Heart right ventricle (tissue), 16 donors: ENCODE data around the gene BPIFB6. TPM values are rescaled to one million over a fixed set of nuclear protein-coding genes. Genes with fewer than 3 reads are reported as not detected.

ENCODE experiments used
- ATAC-seq, 8 donors: fragments of 200-7000 bp; cut with Tn5 transposase; one replicate each; pipeline ENCODE4 v1.9.1; 2020; ENCODE audit warnings: mild to moderate bottlenecking in 8 of 8, moderate library complexity in 8 of 8, moderate number of reproducible peaks in 1 of 8
- DNase-seq, 2 donors: peaks; one replicate each; pipeline ENCODE4 v3.0.0-alpha.2; 2020
- H3K27ac ChIP-seq, 10 donors: fragments of 200-600 bp; sonication (generic) in 2 of 10; one replicate each; pipeline versions ENCODE4 v1.5.0 to v1.8.0; 2020 to 2022; ENCODE audit warnings: mild to moderate bottlenecking in 3 of 10
- H3K27me3 ChIP-seq, 7 donors: fragments of 200-600 bp; one replicate each; pipeline ENCODE4 v1.8.0; 2021 to 2022; ENCODE audit warnings: mild to moderate bottlenecking in 2 of 7
- H3K36me3 ChIP-seq, 9 donors: fragments of 200-600 bp; sonication (generic) in 1 of 9; one replicate each; pipeline versions ENCODE4 v1.5.0 to v1.8.0; 2020 to 2022; ENCODE audit warnings: mild to moderate bottlenecking in 2 of 9
- H3K4me1 ChIP-seq, 9 donors: fragments of 200-600 bp; sonication (generic) in 1 of 9; one replicate each; pipeline versions ENCODE4 v1.5.0 to v1.8.0; 2020 to 2022; ENCODE audit warnings: mild to moderate bottlenecking in 4 of 9
- H3K4me3 ChIP-seq, 10 donors: fragments of 200-600 bp; sonication (generic) in 2 of 10; one replicate each; pipeline versions ENCODE4 v1.5.0 to v1.8.0; 2020 to 2022; ENCODE audit warnings: mild to moderate bottlenecking in 7 of 10, moderate library complexity in 2 of 10
- H3K9me3 ChIP-seq, 11 donors: fragments of 200-600 bp in 10 of 11; sonication (generic) in 2 of 11; one replicate each; pipeline versions ENCODE4 v1.5.0 to v1.8.0; 2013 to 2022; ENCODE audit warnings: mild to moderate bottlenecking in 2 of 11, control low read depth in 1 of 11, moderate library complexity in 1 of 11
- WGBS, 2 donors: extraction: QIAGEN DNeasy Blood & Tissue Kit; methylation state at CpG; one replicate each; pipeline ENCODE4 v1.1.7; 2013; ENCODE audit warnings: inconsistent platforms in 1 of 2; 5-methylcytosine and 5-hydroxymethylcytosine counted together
- intact Hi-C, 10 donors: fragments of 100-400 bp; cut with DNase I; formaldehyde crosslinking; loops; one replicate each; pipeline versions ENCODE4 v1.11.1 to v1.14.2; 2022
- polyA plus RNA-seq, 2 donors: library from polyadenylated mRNA; stranded (reverse); fragments of 200-250 nt; gene quantifications; one replicate each; pipeline ENCODE4 v1.2.3, GENCODE V29; 2013
- total RNA-seq, 10 donors: library from RNA; stranded (reverse); fragmentation: NEBNext Ultra II Directional in 3 of 10; extraction: Animal tissue kit (Norgen Biotek cat#: 25700) in 3 of 10; gene quantifications; one replicate each; pipeline versions ENCODE4 v1.2.1 to v1.2.4, GENCODE V29; 2021 to 2023
- TF ChIP-seq, protein P1 (sequence below), 9 donors: fragments of 200-600 bp; sonication (generic) in 2 of 9; IDR thresholded peaks; one replicate each; pipeline versions ENCODE4 v1.5.0 to v1.8.0; 2021 to 2022; ENCODE audit warnings: antibody characterized with exemption in 9 of 9, mild to moderate bottlenecking in 5 of 9, moderate library complexity in 1 of 9
- donor health status: Arrhythmogenic right ventricular cardiomyopathy.
- donor health status: ischemic (EF 13 %, LVEDD 7.1; RV severe dilation, severe dysfunction).
- donor health status: healthy with polysubstance abuse.
- donor health status: DM: no; HTN: yes; CAD: no.
- donor health status: DM: no; HTN: no; CAD: no.
- donor health status: ischemic (EF 25% LVEDD 6.9; RV normal size, moderate dysfunction).
- donor health status: ischemic (EF 25% LVEDD 5.7; RV mildly dilated, moderate dysfunction).
- donor health status: healthy.
- donor health status: DM: yes; HTN: yes; CAD: no.
- donor health status: Ischemic cardiomyopathy.
- donor health status: ischemic (EF 35%, LVEDD 5.7; RV mildly dilated, moderate dysfunction).
- donor health status: nonischemic (EF 11% LVEDD 7.7; RV severe dilation, severe dysfunction).
- donor health status: DM: yes; HTN: yes; CAD: no.
- donor health status: PGD.
- donor health status: ischemic (EF 29% LVEDD 5.4; RV normal size, mild dysfunction).
- donor health status: nonischemic (EF 23%, LVEDD 6.1; RV moderate dilation, normal function).

Gene BPIFB6
- total and polyA plus RNA-seq, 12 donors, result not detected

GRCh38 chr20:33024243-33024560, 7.2 kb upstream of the BPIFB6 start:
- intact Hi-C loops, result no loop called here
- WGBS, 2 donors, result 47 to 69% methylated on average over 1 of the region's 1 CpG

GRCh38 chr20:33024609-33025317, 6.7 kb upstream of the BPIFB6 start:
- intact Hi-C loops, result no loop called here
- no peaks in the 10 kb centered on the region for H3K9me3 ChIP-seq
- H3K4me3 ChIP-seq, result no peak overlapping the region
- no peaks in the 10 kb centered on the region for H3K36me3 ChIP-seq
- TF ChIP-seq, protein P1, sequence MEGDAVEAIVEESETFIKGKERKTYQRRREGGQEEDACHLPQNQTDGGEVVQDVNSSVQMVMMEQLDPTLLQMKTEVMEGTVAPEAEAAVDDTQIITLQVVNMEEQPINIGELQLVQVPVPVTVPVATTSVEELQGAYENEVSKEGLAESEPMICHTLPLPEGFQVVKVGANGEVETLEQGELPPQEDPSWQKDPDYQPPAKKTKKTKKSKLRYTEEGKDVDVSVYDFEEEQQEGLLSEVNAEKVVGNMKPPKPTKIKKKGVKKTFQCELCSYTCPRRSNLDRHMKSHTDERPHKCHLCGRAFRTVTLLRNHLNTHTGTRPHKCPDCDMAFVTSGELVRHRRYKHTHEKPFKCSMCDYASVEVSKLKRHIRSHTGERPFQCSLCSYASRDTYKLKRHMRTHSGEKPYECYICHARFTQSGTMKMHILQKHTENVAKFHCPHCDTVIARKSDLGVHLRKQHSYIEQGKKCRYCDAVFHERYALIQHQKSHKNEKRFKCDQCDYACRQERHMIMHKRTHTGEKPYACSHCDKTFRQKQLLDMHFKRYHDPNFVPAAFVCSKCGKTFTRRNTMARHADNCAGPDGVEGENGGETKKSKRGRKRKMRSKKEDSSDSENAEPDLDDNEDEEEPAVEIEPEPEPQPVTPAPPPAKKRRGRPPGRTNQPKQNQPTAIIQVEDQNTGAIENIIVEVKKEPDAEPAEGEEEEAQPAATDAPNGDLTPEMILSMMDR (IDR thresholded peaks at IDR 0.05), result no peak
- H3K27me3 ChIP-seq, result peaks cover 0 to 14% (median 10%) of the 10 kb centered on the region in 7 donors
- ATAC-seq (no peak), DNase-seq (no peak)
- no peak overlapping the region for H3K27ac ChIP-seq
- no peaks in the 10 kb centered on the region for H3K4me1 ChIP-seq
- WGBS, 2 donors, result 71 to 74% methylated on average over 5 of the region's 5 CpGs

More at GRCh38 chr20:33024243-33024560, 7.2 kb upstream of the BPIFB6 start:
- Histone ChIP-seq H3K36me3 (no peaks in the 10 kb centered on the region), H3K27ac (no peak overlapping the region), H3K4me1 (no peaks in the 10 kb centered on the region), H3K4me3 (no peak overlapping the region), H3K9me3 (no peaks in the 10 kb centered on the region), H3K27me3 (peaks cover 0 to 14% (median 6%) of the 10 kb centered on the region in 7 donors)
- TF ChIP-seq, protein P1 (IDR thresholded peaks at IDR 0.05), result no peak
- ATAC-seq (no peak), DNase-seq (no peak)

DNA sequence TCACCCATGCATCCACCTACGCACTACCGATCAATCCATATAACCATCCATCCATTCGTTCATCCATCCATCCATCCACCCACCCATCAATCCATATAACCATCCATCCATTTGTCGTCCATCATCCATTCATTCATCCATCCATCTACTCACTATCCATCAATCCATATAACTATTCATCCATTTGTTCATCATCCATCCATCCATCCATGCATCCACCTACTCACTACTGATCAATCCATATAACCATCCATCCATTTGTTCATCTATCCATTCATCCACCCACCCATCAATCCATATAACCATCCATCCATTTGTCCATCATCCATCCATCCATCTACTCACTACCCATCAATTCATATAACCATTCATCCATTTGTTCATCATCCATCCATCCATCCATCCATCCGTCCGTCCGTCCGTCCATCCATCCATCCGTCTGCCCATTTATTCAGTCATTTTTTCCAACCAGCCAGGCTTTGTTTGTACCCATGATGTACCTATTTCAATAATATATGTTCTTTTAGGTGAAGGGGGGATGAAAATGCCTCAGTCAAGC, 6.1 kb upstream of the BPIFB6 start:
- intact Hi-C loops, result no loop called here
- ATAC-seq (no peak), DNase-seq (no peak)
- Histone ChIP-seq H3K4me1 (no peaks in the 10 kb centered on the region), H3K9me3 (no peaks in the 10 kb centered on the region), H3K4me3 (no peak overlapping the region), H3K36me3 (no peaks in the 10 kb centered on the region), H3K27ac (no peak overlapping the region), H3K27me3 (peaks cover 0 to 14% (median 10%) of the 10 kb centered on the region in 7 donors)
- TF ChIP-seq, protein P1 (IDR thresholded peaks at IDR 0.05), result no peak
- 48 to 52% methylated on average over 9 of the region's 9 CpGs for WGBS, 2 donors

- no peaks in the 10 kb centered on the region for H3K36me3 ChIP-seq
- TF ChIP-seq, protein P1 (IDR thresholded peaks at IDR 0.05), result no peak
- no peak overlapping the region for H3K27ac ChIP-seq
- H3K9me3 ChIP-seq, result no peaks in the 10 kb centered on the region
- ATAC-seq (no peak), DNase-seq (no peak)
- 64 to 68% methylated on average over 5 of the region's 5 CpGs for WGBS, 2 donors
- intact Hi-C loops, result no loop called here
- H3K27me3 ChIP-seq, result peaks cover 0 to 16% (median 10%) of the 10 kb centered on the region in 7 donors
- no peak overlapping the region for H3K4me3 ChIP-seq
- no peaks in the 10 kb centered on the region for H3K4me1 ChIP-seq
These were observed 5.2 kb upstream of the BPIFB6 start for GRCh38 chr20:33026072-33026778.
